ENCODE data around the gene MPP7.

Gene MPP7

DNA sequence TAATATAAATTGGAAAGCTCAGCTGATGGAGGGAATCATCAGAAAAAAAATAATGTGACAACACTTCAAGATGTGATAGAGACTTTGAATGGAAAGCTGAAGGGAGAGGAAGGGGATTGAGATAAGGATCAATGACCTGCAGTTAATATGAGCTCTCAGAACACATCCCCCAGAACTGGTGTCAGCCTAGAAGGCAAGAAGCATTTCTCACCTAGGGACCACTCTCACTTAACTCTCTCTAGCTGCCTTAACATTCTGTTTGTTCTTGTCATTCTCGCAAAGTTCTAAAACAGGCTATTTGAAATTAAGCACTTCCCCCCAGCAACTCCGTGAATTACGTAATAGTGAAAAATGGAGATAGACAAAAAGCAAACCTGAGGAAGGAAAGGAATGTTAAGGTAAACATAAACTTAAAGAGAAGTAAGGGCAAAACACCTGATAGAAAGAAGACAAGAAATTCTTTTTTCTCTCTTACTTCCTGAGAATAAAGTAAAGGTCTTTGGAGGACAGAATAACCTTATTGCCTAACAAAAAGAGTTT, 1.2 kb upstream of the MPP7 start:
- DNase-seq: peak; percentile 4

DNA sequence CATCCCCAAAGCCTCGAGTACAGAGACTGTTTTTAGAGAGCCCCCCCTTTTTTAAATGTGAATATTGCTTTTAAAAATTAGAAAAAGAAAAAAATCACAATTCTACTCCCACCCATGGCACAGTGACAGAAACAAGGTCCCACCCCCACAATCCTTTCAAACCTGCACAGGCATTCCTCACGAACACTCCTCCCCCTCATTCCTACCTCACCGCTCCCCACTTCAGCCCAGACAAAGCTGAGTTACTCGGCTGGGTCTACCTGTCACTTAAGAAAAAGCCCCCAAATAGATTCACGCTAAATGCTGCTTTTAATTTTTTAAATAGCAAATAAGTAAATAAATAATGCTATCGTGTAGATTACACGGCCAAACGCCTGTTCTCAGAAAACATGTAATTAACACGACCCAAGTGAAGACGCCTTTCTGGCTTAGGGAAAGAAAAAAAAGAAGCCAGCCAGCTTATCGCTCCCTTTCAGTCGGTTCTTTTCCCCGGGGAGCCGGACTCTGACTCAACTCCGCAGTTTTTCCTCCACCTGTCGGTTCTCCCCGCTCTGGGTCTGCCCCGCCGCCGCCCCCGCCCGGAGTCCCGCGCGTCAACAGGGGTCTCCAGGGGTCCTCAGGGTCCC, 739 bp downstream of the MPP7 start:
- peak; percentile 82 for DNase-seq

DNA sequence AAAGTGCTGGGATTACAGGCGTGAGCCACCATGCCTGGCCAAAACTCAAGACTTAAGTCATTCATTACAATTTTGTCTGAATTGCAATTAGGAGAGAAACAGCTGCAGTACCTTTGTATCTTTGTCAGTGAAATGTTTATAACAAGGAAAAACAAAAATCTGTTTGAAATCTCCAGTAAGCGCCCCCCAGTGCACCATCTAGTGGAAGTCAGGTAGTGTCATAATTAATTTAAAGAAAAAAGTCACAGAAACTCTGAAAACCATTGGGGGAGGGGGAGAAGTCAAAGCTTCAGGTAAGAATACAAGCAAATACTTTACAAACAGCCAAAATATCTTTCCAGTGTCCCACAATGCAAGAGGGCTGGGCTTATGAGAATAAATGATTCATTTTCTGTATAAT, 2.8 kb downstream of the MPP7 start:
- no peak for DNase-seq

DNA sequence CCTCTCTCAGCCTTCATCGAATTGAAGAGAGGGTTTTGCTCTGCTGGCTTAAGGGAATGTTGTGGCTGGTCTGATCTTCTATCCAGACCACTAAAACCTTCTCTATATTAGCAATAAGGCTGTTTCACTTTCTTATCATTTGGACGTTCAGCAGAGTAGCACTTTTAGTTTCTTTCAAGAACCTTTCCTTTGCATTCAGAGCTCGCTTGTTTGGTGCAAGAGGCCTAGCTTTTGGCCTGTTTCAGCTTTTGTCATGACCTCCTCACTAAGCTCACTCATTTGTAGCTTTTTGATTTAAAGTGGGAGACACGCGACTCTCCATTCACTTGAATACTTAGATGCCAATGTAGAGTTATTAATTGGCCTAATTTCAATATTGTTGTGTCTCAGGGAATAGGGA, 3.9 kb downstream of the MPP7 start:
- DNase-seq: no peak

DNA sequence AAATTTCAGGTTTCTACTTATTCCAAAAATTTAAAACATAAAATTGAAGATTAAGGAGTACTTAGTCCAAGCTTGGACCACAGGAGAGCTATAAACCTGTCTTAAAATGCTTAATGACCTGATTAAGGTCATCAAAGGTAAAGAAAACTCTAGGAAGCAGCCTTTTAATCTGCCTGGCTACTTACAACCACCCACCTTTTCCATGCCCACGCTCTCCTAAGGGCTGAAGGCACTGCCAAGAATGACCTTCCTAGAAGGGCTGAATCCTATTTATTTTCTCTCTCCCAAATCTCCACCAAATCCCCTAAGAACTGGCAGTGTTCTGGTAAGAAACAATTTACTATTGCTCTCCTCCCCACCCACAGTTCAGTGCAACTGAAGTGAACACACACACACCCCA, 6.8 kb downstream of the MPP7 start:
- DNase-seq: peak; percentile 49

DNA sequence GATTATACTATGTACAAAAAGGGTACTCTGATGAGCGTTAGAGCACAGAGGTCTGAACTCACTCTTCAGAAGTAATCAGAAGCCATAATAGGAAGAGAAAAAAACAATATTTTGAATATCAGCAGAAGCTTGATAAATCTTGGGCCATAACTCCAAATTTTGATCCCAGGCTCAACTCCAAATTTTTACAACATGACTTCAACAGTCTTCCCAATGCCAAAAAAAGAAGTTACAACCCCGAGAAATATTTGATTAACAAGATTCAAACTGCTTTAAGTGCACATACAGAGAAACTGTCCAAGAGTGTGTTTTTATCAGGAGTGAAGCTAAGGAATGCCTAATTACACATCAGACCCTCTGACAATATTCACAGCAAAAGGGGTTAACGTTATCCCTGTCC, 7.5 kb downstream of the MPP7 start:
- no peak for DNase-seq

DNA sequence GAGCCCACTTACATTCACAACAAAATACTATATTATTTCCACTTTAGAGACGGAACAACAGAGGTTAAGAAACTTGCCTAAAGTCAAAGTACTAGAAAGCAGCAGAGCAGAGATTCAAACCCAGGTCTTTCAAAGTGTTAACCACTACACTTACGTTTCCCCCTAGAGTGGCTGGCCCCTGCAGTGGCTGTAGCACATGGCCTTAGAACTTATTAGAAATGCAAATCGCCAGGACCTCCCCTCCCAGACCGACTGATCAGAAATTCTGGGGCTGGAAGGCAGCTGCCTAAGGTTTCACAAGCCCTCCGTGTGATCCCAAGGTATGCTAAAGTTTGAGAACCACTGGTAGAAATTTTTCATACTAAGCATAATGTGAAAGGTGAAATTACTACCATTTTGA, 8.1 kb downstream of the MPP7 start:
- DNase-seq: peak; percentile 51

DNA sequence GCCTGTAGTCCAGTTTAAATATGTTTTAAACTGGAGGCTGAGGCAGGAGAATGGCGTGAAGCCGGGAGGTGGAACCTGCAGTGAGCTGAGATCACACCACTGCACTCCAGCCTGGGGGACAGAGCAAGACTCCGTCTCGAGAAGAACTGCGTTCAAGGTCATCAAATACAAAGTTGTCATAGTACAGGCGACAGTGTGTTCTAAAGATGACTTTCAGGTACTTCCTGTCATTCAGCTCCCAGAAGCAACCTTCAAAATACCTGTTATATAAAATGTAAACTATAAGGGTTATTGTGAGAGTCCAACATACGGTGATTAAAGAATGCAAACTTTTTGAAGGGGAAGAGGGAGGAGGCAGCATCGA, 8.7 kb downstream of the MPP7 start:
- DNase-seq: no peak

DNA sequence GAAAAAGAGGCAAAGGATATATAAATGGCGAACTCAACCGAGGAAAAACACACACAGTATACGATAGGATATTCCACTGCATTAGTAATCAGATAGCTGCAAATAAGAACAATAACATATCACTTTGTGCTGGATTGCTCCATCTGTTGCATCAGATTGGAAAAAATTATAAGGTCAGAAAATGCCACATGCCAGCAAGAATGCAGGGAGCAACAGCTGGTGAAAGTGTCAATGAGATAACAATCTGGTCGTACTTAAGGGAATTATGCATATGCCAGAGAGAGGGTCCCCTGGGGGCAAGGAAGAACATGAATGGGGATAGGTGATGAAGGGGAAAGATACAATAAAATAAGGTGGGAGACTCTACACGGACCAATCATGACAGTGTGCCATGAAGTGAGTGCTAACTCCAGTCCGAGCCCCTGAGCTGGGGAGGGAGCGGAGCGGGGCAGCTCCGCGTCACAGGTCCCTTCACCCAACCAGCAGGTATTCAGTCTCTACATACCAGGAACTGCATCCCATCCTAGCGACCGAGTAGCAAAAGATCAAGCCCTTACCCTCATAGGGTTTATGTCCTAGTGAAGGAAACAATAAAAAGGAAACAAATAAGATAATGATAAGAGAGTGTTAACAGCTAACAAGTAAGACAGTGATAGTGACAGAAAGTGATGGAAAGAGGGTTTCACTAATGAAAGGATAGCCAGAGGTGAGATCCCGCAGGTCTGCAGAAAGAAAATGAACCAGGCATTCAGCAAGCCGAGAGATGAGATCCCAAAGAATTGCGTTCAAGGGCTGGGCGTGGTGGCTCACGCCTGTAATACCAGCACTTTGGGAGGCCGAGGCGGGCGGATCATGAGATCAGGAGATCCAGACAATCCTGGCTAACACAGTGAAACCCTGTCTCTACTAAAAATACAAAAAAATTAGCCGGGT, 9.4 kb downstream of the MPP7 start:
- peak; percentile 90 for DNase-seq

DNA sequence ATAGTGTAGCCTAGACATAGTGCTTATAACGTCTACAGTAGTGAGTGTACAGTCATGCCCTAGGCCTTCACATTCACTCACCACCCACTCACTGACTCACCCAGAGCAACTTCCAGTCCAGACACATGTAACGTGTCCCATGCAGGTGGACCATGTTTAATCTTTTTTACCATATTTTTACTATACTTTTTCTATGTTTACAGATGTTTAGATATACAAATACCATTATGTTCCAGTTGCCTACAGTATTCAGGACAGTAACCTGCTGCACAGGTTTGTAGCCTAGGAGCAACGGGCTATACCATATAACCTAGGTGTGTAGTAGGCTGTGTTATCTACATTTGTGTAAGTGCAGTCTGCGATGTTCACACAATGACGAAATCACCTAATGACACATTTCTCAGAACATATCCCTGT, 11.0 kb downstream of the MPP7 start:
- no peak for DNase-seq

DNA sequence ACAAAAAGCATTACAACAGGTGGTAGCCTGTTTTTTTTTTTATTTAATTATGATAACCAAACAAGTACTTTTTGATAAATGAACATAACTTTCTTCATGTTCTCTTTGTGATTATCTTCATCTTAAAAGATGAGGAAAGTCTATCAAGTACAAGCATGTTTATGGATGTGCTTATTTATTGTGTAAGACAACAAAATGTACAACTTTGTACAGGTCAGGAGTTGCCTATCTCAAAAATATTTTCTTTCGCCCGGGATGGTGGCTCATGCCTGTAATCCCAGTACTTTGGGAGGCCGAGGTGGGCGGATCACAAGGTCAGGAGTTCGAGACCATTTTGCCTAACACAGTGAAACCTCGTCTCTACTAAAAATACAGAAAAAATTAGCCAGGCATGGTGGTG, 17.0 kb downstream of the MPP7 start:
- DNase-seq: no peak

DNA sequence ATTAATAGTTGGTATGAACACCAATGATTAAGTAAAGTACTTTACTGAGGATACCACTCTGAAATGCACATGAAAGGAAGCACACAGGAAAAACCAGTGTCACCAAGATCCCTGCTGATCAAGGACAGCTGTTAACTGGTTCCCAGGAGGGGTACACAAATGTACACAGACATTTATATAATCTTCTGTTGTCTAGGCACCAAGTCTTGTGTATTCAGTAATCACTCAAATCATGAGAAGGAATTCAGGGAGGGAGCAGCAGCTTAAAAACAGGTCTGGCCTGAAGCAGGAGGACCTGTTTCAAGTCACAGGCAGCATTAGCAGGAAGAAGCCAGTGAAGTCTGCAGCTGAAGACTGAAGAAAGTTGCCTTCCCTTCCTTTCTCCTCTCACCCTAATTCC, 18.7 kb downstream of the MPP7 start:
- DNase-seq: peak; percentile 64

DNA sequence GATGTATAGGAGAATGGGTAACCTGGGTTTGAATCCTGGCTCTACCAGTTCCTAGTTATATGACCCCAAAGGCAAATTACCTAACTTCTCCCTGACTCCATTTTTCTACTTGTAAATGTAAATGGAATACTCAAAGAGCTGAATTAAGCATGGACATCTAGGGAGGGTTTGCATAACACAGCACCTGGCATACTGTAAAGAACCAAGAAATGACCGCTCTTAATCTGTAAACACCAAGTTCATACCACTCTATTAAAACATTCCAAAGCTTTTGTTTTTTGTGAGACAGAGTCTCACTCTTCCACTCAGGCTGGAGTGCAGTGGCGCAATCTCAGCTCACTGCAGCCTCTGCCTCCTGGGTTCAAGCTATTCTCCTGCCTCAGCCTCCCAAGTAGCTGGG, 19.6 kb downstream of the MPP7 start:
- DNase-seq: no peak

DNA sequence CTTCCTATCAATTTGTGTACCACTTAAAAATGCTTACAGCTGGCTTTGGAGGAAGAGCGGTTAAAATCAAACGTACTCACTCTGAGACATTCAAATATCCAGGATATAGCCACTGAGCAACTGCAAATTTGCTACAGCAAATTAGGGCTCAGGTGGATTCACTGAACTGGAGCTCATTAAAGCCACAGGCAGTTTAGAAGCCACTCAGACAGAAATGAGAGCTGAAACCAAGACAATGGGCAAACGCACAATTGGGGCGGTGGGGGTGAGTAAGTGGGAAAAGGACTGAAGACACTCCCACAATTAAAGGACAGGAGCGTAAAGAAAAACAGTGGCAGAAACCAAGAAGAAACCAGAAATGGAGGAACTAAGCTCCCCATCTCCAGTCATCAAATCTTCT, 20.5 kb downstream of the MPP7 start:
- DNase-seq: no peak

DNA sequence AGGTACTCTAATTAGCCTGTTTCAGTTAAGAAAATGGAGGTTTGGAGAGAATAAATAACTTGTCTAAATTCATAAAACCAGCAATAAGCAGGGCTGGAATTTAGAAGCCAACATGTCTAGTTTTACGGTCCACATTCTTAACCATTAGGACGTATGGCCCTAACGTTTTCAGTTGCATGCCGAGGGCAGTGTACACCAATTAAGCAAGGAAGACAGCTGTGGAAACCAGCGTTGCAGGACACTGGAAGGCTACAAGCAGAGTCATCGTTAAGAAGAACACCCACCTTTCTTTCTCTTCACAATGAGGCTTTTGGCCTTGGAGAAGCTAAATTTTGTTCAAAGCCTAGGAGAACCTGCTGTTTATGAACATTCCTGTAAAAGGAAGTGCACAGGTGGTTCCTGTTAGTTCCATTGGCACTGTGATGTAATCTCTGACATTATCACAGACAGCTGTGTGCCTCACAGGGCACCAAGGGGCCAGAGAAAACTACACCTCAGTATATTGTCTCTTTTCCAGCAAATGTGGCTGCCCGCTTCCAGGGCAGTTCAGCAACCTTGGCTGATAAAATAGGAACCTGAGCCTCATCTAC, 21.0 kb downstream of the MPP7 start:
- DNase-seq: no peak

DNA sequence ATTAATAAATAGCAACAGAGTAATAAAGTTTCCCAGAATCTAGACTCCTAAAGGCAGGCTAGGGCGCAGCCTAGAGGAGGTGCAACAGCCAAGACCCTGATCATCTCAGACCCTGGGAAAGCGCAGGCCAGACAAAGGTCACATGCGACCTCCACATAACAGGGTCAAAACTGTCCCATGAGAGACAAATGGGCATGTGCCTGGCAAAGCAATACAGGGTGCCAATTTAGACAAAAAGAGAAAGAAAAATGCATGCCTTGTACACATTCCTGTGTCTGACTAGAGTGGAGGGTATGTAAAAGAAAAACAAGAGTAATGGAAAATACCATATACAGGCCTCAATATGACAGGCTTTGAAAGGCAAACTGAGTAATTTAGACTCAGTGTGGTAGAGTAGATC, 22.2 kb downstream of the MPP7 start:
- DNase-seq: no peak

DNA sequence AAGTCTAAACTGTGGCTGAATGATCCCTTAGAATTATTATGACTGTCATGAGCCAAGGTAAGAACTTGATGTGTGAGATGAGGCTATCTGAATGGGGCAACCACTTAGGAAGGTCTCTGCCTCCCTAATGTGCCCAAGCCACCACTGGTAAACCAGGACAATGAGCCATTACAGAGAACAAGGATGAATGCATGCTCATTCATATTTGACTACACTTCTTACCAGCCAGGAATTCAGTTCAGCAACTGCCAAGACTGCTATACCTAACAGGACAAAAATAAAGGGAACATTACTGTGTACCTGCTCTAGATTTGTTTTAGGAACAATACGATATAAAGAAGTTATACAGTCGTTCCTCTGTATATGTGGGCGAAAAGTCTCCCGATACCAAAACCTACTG, 23.0 kb downstream of the MPP7 start:
- DNase-seq: no peak

DNA sequence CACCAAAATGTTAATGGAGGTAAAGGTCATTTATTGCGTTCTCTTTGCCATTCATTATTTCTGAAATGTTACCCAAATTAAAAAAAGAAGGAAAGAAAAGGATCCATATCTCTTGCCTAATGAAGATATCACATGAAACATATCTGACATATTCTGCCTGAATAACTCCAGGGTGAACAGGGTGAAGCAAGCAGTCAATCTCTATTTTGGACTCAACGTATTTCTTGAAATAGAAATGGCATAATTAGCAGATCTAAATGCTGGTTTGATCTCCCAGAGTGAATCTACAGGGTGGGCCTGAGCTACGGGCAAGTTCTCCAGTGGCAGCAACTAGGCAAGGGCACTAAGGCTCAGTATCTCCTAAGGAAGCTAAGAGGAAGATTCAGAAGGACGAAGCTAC, 24.0 kb downstream of the MPP7 start:
- DNase-seq: no peak

DNA sequence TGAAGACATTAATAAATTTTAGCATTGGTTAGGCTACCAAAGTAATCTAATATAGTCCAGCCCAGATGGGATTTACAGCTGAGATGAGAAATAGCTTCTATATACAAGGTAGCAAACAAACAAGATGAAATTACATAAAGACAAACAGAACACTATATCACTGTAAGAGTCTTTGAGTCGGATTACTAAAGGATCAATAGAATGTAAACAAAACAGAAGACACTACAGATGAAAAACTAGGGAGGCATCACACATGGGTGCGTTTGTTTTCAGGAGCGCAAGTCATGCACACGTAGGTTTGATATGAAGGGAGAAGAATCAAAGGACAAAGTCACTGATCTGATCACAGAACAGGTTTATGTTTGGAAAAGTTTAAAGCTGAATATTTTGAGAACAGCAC, 26.5 kb downstream of the MPP7 start:
- peak; percentile 96 for DNase-seq

DNA sequence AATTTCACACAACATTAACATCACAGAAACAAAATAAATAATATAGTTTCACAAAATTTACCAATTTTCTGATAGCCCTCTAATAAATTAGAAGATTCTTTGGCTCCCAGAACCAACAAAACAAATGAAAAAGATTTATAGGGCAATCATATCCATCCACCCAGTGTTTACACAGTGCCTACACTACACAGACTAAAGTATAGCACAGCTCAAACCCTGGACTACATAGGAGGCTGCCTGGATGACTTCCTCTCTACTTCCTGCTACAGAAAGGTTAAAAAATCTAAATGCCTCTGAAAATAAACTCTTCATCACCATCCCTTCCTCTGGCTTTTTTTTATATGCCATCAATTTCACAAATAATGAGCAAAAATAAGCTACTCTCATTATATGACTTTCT, 28.4 kb downstream of the MPP7 start:
- no peak for DNase-seq

DNA sequence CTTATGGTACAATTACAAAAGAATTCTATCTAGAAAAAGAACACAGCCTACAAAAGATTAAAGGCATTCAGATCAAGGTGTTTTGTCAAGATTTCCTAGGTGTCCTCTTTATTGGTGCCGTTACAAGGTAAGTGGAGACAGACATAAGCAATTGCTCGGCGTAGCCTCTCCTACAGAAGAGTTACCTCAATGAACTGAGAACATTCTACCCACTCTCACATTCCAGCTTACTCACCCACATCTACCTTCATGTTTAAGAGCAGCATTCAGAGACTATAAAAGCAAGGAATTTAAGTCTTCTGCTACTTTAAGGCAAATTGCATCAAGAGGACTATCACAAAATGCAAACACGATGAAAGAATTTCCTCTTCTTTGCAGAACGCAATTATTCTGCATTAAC, 29.5 kb downstream of the MPP7 start:
- DNase-seq: no peak

DNA sequence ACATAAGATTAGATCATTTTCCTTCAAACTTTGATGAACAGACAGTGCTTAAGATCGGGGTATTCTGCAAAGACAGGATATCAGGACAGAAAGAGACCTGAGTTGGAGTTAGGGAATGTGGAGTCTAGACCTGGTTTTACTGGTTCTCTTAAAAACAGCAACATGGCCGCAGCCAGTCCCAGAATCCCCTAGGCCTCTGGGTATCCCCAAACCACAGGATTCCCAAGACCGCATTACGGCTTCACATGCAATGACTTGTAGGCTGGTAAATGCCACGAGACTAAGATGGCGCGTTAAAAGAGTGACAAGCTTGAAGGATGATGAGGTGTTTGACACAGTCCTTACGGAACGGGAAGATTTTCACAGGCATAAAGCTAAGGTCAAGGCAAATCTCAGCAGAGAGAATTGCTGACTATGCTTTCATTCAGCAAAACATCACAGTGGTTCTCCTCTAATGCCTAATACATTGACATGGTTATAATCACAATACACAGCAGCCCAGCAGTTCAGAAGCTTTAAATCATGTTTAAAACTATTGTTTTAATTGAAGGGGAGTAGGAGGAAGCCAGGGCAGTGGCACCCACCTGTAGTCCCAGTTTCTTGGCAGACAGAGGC, 32.9 kb downstream of the MPP7 start:
- no peak for DNase-seq

DNA sequence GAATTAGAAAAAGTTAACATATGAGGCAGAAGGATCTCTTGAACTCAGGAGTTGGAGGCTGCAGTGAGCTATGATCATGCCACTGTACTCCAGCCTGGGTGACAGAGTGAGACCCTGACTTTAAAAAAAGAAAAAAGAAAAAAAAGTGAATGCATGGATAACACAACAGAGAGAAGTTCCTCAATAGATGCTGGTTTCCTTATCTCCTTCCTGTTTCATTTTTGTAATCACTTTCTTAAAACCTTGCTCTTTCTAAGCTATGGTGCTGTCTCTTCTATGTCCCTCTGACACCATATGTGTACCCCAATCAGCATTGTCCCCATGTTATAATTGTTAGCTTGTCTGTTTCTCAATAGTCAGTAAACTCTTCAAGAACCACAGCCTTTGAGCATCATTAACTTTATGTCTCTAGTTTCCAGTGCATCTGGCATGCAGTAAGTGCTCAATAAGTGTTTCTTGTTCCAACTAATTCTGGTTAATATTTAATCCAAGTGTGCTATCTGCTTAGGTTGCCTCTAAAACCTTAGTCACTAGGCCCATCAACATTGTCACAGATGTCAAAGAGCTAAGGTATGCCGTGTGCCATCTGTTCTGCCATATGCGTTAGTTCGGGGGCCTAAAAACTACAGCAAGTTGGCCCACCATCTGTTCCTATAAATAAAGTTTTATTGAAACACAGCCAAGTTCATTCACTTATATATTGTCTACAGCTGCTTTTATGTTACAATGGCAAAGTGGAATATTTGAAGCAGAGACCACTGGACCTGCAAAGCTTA, 36.2 kb downstream of the MPP7 start:
- DNase-seq: peak; percentile 86

All from NCI-H82 (cell line).